K562 (cell line): ENCODE measurements around the gene ACTL10. TPM values are rescaled to one million over a fixed set of nuclear protein-coding genes. Genes with fewer than 3 reads are reported as not detected.

Experiments used
- BRF1 ChIP-seq: IDR thresholded peaks from 3 replicates; pipeline ENCODE4 v1.6.1; 2011; ENCODE audit warnings: borderline replicate concordance, mild to moderate bottlenecking; ENCODE audit not compliant: insufficient read length; ENCODE audit errors: extremely low read depth
- CEBPB ChIP-seq: fragments of 450-650 bp; IDR thresholded peaks from 2 replicates; pipeline ENCODE4 v1.6.1; 2016; ENCODE audit warnings: missing genetic modification characterization, missing compliant biosample characterization
- FOSL1 ChIP-seq: fragments of 200-800 bp; sonication (Bioruptor generic); conservative IDR thresholded peaks from 2 replicates; pipeline ENCODE4 v1.6.1; 2016; ENCODE audit warnings: missing genetic modification characterization, missing compliant biosample characterization
- RREB1 ChIP-seq: fragments of 250-450 bp; sonication (Bioruptor Pico); IDR thresholded peaks from 2 replicates; pipeline ENCODE4 v1.4.0; 2020
- SREBF1 ChIP-seq: fragments of 150-350 bp; IDR thresholded peaks from 2 replicates; pipeline ENCODE4 v1.6.1; 2014; ENCODE audit warnings: antibody characterized with exemption, low read depth, low read length, borderline replicate concordance
- STAG1 ChIP-seq: sonication (generic); formaldehyde crosslinking; IDR thresholded peaks from 2 replicates; pipeline ENCODE4 v1.5.0; 2020; ENCODE audit warnings: missing genetic modification reagents, borderline replicate concordance
- ZNF140 ChIP-seq: fragments of 250-450 bp; sonication (Bioruptor Pico); IDR thresholded peaks from 2 replicates; pipeline ENCODE4 v1.8.0; 2021; ENCODE audit warnings: moderate library complexity, mild to moderate bottlenecking, inconsistent platforms
- ZNF146 ChIP-seq: IDR thresholded peaks from one replicate; pipeline ENCODE4 v1.6.1; 2018; ENCODE audit warnings: missing compliant biosample characterization; ENCODE audit not compliant: unreplicated experiment
- ZNF609 ChIP-seq: sonication (generic); formaldehyde crosslinking; IDR thresholded peaks from 2 replicates; pipeline ENCODE4 v1.8.1; 2023; ENCODE audit warnings: missing genetic modification reagents, mild to moderate bottlenecking, borderline replicate concordance
- polyA plus RNA-seq, 8 experiments: library from polyadenylated mRNA; depleted of rRNA in 4 of 8; stranded (reverse) in 5 of 8; unstranded in 3 of 8; fragments of >200 nt; fragmentation: Nextera tagmentation in 2 of 8; fragmentation: Illumina TruSeq in 1 of 8; extraction: Ambion mirVana in 2 of 8; extraction: Trizol in 1 of 8; gene quantifications; 2 replicates each; pipeline versions ENCODE4 v1.2.1 to v1.2.3, GENCODE V29; 2011 to 2014; ENCODE audit warnings: inconsistent platforms in 1 of 8, missing spikeins in 1 of 8
- total RNA-seq, 7 experiments: library from RNA; depleted of rRNA in 6 of 7; stranded (reverse); fragments of >200 nt in 6 of 7; fragmentation: Illumina TruSeq in 2 of 7; extraction: Trizol in 2 of 7; gene quantifications; 2 replicates each; pipeline versions ENCODE4 v1.2.1 to v1.2.3, GENCODE V29; 2011 to 2021; ENCODE audit warnings: low replicate concordance in 1 of 7
- TF ChIP-seq, protein P1 (sequence below), 3 experiments: fragments of 200-800 bp in 1 of 3; fragments of 250-450 bp in 1 of 3; fragments of 450-650 bp in 1 of 3; sonication (Bioruptor Pico) in 1 of 3; sonication (Bioruptor generic) in 1 of 3; formaldehyde crosslinking in 1 of 3; IDR thresholded peaks; 2 replicates each; pipeline versions ENCODE4 v1.6.1 to v1.8.0; 2016 to 2022; ENCODE audit warnings: mild to moderate bottlenecking in 2 of 3, missing genetic modification characterization in 2 of 3, missing compliant biosample characterization in 1 of 3, moderate library complexity in 1 of 3

The ACTL10 gene
- total and polyA plus RNA-seq, 9 of the 15 experiments (the other 6 are each of a cell fraction or from before 2014, with no cell fraction given): 0.07 to 0.14 TPM; not detected in 7

DNA sequence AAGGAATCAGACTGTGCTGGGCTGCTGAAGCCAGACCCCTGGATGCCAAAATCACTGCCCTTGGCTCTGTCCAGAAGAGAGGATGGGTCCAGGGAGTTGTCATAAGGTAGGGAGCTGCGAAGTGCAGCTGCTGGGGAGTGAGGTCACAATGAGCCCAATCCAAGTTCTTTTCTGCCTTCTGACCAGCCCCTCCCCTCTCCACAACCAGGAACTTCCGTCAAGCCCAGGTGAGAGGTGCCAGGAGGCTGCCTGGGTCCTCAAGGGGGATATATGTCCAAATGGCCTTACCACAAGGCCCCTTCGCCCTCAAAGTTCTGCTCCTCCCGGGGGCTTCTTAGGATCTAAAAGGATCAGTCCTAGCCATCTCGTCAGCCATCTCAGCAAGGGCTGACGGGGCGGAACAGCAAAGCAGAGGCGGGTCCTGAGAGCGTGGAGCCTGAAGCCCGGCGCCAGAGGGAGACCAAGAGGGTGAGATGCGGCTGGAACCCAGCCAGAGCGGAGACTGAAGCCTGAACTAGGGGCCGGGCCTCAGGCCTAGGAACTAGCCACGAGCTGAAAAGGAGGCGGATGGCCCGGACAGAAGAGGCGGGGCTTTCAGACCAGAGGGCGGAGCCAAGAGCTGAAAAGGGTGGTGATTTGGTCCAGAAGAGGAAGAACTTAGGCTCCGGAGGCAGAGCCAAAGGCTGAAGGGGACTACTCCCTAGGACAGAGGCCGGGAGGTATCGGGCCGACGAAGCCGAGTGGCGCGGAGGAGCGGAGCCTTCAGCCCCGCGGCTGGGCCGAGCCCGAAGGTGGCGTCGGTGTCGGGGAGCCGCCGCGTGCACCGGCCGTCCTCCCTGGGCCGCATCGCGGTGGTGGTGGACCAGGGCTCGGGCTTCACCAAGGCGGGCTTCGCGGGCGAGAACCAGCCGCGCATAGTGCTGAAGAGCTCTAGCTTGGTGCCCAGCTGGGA lies at the start of gene ACTL10 (continued):
- TF ChIP-seq, protein P1, sequence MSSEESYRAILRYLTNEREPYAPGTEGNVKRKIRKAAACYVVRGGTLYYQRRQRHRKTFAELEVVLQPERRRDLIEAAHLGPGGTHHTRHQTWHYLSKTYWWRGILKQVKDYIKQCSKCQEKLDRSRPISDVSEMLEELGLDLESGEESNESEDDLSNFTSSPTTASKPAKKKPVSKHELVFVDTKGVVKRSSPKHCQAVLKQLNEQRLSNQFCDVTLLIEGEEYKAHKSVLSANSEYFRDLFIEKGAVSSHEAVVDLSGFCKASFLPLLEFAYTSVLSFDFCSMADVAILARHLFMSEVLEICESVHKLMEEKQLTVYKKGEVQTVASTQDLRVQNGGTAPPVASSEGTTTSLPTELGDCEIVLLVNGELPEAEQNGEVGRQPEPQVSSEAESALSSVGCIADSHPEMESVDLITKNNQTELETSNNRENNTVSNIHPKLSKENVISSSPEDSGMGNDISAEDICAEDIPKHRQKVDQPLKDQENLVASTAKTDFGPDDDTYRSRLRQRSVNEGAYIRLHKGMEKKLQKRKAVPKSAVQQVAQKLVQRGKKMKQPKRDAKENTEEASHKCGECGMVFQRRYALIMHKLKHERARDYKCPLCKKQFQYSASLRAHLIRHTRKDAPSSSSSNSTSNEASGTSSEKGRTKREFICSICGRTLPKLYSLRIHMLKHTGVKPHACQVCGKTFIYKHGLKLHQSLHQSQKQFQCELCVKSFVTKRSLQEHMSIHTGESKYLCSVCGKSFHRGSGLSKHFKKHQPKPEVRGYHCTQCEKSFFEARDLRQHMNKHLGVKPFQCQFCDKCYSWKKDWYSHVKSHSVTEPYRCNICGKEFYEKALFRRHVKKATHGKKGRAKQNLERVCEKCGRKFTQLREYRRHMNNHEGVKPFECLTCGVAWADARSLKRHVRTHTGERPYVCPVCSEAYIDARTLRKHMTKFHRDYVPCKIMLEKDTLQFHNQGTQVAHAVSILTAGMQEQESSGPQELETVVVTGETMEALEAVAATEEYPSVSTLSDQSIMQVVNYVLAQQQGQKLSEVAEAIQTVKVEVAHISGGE (CRISPR knock-in tag; IDR thresholded peaks at IDR 0.05): 0 out of 6 replicates have a peak, but pooled peaks of 1 of the 3 experiments have one; percentile 29
- TF ChIP-seq BRF1 (no peak), FOSL1 (tag) (0 out of 2 replicates have a peak, but pooled peaks have one; percentile 15), SREBF1 (no peak), CEBPB (tag) (no peak), ZNF140 (CRISPR knock-in tag) (no peak), ZNF609 (CRISPR knock-in tag) (no peak), ZNF146 (CRISPR knock-in tag) (no peak), STAG1 (no peak), RREB1 (CRISPR knock-in tag) (peak; percentile 53; the same call in 1 of the 2 replicates)
